ENCODE measurements around the gene APCDD1. TPM values are rescaled to one million over a fixed set of nuclear protein-coding genes. Genes with fewer than 3 reads are reported as not detected.

Gene APCDD1
- total and polyA plus RNA-seq, 2 of the 8 experiments (the other 6 are each of a cell fraction or from before 2014, with no cell fraction given), result 2.6 to 3.6 TPM

DNA sequence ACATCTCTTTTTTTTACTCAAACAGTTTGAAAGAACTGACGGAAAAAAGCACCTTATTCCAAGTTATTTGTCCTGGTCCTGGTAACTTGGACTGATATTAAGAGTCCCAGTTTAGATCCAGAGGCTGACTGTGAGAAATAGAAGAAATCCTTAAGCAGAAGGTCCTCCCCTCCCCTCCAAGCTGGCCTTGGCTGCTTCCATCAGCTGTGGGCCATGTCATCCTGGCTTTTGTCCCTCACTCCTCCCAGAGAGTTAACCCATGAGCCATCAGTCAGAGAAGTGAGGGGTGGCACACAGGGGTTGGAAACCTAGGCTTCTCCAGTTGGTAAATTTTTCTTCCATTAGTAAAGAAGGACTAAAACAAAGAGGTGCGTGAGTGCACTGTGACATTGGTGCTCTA, 61.6 kb downstream of the APCDD1 start:
- CTCF ChIA-PET (ENCODE audit: partially characterized antibody), result no interaction called here
- H3K79me1 ChIP-seq (ENCODE audit: low read depth, low read length), result no peaks in the 10 kb centered on the region
- no peak overlapping the region for H3K56ac ChIP-seq (replicated peaks; ENCODE audit: insufficient read length, low read depth, low read length)
- H3K14ac ChIP-seq (ENCODE audit: insufficient read length), result no peak overlapping the region
- no peak overlapping the region for H3K4me3 ChIP-seq (ENCODE audit: extremely low read depth in 1 of 4, insufficient read depth in 2 of 4, low read depth in 3 of 4, low read length in 4 of 4)
- H3K9ac ChIP-seq (replicated peaks in 1 of 4; ENCODE audit: extremely low read depth in 1 of 4, low read depth in 3 of 4, low read length in 3 of 4), result no peak overlapping the region
- H3K27ac ChIP-seq (ENCODE audit: low read depth, low read length), result no peak overlapping the region
- no peak for TF ChIP-seq SIX5 (IDR thresholded peaks at IDR 0.05; ENCODE audit: low read depth, low read length)
- H3K36me3 ChIP-seq (ENCODE audit: control insufficient read depth in 2 of 4, insufficient read depth in 4 of 4, low read length in 3 of 4), result no peaks in the 10 kb centered on the region
- peaks cover 2% of the 10 kb centered on the region; the same call in 1 of the 2 replicates for H3K23me2 ChIP-seq (ENCODE audit: low read depth, low read length)
- POLR2A ChIA-PET (ENCODE audit: partially characterized antibody), result no interaction called here
- no peak overlapping the region for H3K23ac ChIP-seq (ENCODE audit: insufficient read length)
- no peak overlapping the region for H2BK12ac ChIP-seq (ENCODE audit: low read depth, low read length)
- H4K91ac ChIP-seq (replicated peaks; ENCODE audit: insufficient read length, low read length), result no peak overlapping the region
- H4K5ac ChIP-seq (ENCODE audit: insufficient read length, low read depth, low read length), result no peak overlapping the region
- no peak overlapping the region for H2BK15ac ChIP-seq (ENCODE audit: low read length)
- no peaks in the 10 kb centered on the region for H3K79me2 ChIP-seq (ENCODE audit: control insufficient read depth in 1 of 2, insufficient read depth in 2 of 2, low read length in 2 of 2)
- no peak overlapping the region for H3K4ac ChIP-seq (replicated peaks; ENCODE audit: insufficient read length, low read depth, low read length)
- no peaks in the 10 kb centered on the region for H3K4me1 ChIP-seq (replicated peaks in 1 of 4; ENCODE audit: control insufficient read depth in 3 of 4, insufficient read depth in 4 of 4, low read length in 3 of 4)
- H3K18ac ChIP-seq (ENCODE audit: extremely low read depth, low read length), result no peak overlapping the region
- no peaks in the 10 kb centered on the region for H4K20me1 ChIP-seq (replicated peaks in 1 of 2; ENCODE audit: control insufficient read depth in 1 of 2, insufficient read depth in 2 of 2, low read length in 2 of 2)
- no peak overlapping the region for H2AK5ac ChIP-seq (ENCODE audit: low read depth, low read length)
- H2BK5ac ChIP-seq (ENCODE audit: low read depth, low read length), result no peak overlapping the region
- H2BK120ac ChIP-seq (replicated peaks; ENCODE audit: low read depth, low read length), result no peak overlapping the region
- no peak for FAIRE-seq
- 85% methylated on average over 2 of the region's 2 CpGs; no CpG with 5 or more reads in 1 of the 2 experiments for WGBS, 2 experiments (ENCODE audit: extremely low coverage in 1 of 2, insufficient coverage in 1 of 2, insufficient read length in 1 of 2, insufficient replicate concordance in 2 of 2, low coverage in 1 of 2, low lambda C conversion rate in 2 of 2, missing lambda C conversion rate in 1 of 2)
- DNase-seq (ENCODE audit: low read depth in 1 of 2, low spot score in 2 of 2), result no peak
- no peak overlapping the region for H2BK20ac ChIP-seq (ENCODE audit: low read length)
- no peak overlapping the region for H2AFZ ChIP-seq (ENCODE audit: low read length)
- no peak overlapping the region for H3K4me2 ChIP-seq (ENCODE audit: insufficient read depth in 1 of 2, low read depth in 2 of 2, low read length in 2 of 2)
- 0 out of 7 replicates have a peak, but pooled peaks cover 0 to 3% (median 0%) of the 10 kb centered on the region in 4 experiments for H3K27me3 ChIP-seq (replicated peaks in 1 of 4; ENCODE audit: control insufficient read depth in 3 of 4, extremely low read depth in 1 of 4, insufficient read depth in 3 of 4, low read length in 3 of 4)
- peaks cover 0 to 4% of the 10 kb centered on the region in 2 experiments; a peak in 1 of 4 replicates for H3K9me3 ChIP-seq (ENCODE audit: insufficient read depth in 2 of 2, low read depth in 1 of 2, low read length in 1 of 2)
- no peak overlapping the region for H4K8ac ChIP-seq (ENCODE audit: extremely low read depth, insufficient read depth, low read length)

Measured in H1 (cell line).